GM19452 (cell line): Measurements from ENCODE around the gene ONECUT1.

Experiments used
- ATAC-seq: cut with Tn5 transposase; IDR thresholded peaks from one replicate; pipeline ENCODE4 v1.9.1; 2021; ENCODE audit not compliant: unreplicated experiment

ONECUT1 gene

DNA sequence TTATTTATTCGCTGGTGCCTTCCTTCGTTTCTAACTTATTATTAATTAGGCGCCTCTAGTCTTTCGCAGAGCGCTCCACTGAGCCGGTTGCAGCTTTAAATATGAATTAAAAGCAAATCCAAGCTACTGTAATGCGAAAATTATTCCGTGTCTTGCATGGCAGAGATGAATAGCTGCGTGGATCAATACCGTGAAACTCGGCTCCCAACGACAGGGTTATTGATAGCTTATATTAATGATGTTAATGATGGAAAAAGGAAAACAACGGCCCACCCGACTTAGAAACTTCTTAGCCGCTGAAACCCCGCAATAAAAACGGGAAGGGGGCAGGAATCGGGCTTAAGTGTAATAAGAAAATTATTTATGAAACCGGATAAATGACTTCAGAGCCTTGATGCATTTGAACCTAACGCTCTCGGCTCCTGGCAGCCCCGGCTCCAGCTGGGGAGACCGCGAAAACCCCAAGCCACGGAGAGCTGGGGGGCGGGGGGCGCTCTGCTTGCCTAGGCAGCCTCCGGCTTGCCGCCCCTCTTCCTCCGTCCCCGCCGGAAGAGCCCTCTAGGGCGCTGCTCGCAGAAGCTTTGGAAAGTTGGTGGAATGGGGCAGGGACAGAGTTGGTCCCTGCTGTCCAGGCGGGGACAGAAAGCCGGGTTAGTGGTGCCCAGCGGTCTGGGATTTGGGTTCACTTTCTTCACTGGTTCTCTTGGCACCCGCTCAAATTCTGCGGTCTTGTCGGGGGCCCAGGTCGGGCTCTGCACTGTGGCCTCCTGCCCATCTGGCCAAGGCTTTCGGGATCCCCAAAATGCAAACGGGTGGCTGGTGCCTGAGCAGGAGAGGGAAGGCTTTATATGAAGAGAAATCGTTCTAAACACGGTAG lies 7.7 kb upstream of the ONECUT1 start:
- no peak for ATAC-seq

DNA sequence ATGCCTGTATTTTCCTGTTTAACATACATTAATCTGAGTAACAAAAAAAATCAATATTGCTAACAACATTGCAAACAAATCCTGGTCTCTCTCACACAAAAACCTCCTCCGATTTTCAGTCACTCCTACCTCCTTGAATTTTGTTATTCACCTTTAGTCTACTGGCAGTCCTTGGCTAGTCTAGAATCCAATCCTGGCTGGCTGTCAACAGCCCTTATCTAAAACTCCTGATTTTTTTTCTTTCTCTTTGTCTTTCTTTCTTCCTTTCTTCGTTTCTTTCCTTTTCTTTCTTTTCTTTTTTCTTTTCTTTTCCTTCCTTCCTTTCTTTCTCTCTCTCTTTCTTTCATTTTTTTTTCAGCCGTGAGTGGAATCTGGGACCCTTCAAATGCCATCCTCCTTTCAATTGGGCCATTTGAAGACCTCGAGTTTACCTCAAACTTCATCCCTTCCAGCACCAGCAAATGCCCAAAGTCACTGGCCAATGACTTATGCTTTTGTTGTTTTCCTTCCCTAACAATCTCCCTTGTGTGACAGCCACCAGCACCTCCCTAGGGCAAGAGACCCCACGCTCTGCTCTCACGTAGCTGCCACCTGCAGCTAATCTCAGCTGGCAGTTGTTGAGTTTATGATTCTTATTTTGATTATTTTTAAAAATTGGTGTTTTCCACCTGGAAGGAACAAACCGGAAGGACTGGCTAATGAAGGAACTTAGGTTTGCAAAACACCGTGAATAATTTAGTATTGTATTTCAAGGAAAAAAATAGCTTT lies 6.8 kb upstream of the ONECUT1 start:
- no peak for ATAC-seq

DNA sequence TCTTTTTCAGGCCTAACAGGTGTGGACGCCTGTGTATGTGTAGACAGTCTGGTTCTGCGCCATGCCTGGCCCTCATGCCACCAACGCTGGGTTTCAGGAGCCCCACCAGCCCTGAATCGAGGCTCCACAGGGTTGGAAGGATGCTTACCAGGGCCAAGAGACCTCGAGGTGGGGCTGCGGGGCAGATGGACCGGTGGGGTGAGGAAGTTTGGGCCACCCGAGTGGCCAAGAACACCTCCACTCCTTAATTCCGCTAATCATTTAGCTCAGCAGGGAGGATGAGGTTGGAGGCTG lies 6.0 kb upstream of the ONECUT1 start:
- ATAC-seq = no peak

DNA sequence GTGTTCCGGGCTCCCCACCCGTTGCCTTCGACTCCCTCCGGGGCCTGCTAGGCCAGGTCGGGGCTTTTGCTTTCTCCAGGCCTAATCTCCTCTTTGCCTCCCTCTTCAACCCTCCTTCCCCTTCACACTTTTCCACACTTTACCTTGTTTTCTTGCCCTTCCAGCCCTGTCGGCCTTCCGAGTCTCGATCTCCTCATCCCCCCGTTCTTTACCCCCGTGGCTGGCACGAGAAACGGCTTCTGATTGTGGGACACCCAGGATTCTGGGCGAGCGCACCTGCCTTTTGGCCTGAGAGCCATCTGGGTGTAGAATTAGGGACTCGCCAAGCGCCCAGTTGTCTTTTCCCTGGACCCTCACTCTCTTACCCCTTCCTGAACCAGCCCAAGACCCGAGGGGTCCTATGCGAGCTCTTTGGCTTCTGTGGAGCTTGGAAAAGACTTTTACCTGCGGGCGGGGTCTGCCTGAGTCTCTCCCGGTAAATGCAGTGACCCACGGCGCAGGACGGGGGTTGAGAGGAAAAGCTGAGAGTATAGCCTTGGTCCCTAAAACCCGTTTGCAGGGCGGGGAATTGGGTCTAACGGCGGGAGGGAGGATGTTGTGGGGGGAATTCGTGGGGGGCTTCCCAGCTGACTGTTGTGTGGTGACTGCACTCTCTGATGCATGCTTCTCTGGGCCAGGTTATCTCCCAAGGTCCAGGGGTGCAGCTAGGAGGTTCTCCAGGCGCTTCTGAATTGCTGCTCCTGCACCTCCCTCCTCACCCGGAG lies 5.5 kb upstream of the ONECUT1 start:
- no peak for ATAC-seq

DNA sequence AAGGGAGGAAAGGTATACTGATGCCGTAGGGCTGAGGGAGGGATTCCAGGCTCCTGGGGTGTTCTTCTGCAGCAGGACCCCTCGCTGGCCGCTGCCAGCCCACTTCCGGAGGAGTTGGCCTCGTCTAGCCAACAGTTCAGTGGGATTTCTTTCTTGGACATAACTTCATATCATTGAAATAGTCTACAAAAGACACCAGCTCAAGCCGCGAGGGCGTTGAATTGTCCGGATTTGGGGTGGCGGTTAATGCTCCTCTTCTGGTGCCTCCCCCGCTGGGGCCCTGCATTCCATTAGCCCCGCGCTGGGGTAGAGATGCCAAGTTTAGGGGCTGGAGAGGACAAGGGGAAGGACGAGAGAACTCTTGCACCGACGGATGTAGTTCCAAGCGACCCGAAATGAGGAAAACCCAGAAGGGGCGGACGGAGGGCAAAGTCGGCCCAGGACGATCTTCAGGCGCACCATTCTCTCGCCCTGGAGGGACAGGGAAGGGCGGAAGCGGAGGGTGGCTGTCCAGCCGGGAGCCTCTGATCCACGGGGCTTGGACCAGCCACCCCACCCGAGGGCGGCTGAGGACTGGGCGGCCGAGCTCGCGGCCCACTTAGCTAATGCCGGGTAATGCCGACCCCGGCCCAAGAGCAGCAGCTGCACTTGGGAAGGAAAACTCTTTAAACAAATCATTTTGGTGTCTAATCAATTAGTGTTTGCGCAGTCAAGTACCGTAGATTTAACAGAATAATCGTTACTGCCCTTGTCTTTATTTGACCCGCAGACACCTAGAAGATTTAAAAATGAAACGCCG lies 4.7 kb upstream of the ONECUT1 start:
- no peak for ATAC-seq

DNA sequence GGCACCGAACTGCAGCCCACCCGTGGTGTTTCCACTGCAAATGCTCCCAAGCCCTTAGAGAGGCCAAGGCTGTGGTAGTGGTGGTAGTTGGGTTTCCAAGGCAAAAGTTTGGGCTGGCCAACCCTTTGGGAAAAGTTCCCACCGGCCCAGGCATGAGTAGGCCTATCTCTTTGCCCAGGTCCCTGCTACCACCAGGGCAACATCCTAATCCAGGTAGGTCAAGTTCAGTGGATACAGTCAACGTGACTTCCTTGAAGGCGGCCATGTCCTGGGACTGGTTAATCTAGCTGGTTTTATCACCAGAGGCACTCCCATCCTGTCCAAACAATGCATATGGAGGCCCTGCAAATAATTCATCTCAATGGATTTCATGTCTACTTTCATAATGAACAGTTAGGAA lies 1.6 kb upstream of the ONECUT1 start:
- no peak for ATAC-seq

DNA sequence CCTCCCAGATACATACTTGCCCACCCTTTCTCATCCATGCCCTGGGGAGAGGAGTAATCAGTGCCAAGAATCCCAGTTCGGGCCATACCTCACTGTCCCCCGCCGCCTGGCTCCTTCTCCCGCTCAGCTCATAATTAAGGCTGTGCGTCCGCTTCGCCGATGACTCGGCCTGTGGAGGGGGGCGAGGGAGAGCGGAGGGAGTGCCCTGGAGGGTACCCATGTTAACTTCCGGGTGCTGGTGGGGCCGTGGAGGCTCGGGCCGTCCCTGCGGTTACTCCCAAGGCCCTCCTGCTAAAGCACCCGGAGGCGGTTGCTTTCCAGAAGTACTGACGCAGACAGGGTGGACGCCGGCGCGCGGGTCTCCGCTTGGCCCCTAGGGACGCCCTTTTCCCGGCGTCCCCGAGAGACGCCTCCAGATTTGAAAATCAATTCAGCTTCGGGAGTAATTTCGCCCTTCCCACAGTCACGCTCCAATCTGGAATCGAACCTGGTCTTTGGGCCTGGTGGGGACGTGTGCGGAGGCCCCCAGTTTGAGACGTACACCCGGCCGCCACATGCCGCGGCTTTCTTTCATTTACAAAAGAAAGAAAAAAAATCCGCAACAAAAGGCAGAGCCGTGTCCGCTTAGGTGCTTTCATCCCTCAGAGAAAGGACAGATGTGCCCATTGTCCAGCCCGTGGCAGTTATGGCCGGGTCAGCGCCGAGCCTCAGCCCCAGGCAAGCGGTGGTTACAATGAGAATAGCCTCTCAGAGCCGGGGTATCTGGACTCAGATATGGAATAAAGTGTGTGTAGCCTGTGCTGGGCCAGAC lies 1.0 kb upstream of the ONECUT1 start:
- ATAC-seq = no peak

DNA sequence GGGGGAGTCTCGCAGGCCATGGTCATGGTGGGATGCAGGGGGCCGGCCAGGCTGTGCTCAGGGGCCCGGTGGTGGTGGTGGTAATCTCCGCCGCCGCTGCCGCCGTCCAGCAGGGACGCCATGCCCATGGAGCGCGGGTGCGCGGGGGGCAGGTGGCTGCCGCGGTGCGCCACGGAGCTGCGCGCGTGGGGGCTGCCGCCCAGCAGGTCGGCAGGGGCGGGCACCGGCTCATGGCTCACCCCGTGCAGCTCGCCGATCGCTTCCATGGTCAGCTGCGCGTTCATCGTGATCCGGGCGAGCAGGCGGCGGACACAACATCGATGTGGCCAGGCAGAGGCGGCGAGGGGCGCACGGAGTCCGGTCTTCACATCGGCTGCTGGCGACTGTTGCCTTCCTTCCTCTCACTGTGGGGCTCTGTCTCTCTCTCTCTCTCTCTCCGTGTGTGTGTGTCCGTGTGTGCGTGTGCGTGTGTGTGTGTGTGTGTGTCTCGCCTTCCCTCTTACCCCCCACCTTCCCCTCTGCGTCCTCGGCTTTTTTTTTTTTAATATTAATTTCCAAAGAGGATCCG lies 451 bp downstream of the ONECUT1 start:
- peak; percentile 2 for ATAC-seq

DNA sequence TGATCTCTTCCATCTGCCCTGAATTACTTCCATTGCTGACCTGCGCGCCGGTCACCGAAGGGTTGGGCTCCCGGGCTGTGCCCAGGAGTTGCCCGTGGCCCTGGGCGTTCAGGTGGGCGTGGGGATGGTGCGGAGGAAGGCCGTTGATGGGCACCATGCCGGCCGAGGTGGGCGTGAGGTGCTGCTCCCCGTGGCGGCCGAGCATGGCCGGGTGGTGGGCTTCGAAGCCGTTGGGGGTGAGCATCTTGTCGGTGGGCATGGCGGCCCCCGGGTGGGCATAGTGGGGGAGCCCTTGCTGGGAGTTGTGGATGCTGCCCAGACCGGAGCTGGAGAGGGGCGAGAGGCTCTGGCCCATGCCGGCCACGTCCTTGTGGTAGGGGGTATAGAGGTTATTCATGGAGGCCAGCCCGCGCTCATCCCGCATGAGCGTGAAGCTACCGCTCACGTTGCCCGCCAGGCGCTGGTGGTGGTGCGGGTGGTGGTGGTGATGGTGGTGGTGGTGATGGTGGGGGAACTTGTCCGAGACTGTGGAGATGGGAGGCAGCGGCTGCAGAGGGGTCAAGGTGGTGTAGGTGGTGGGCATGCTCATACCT lies 1.0 kb downstream of the ONECUT1 start:
- ATAC-seq = no peak

DNA sequence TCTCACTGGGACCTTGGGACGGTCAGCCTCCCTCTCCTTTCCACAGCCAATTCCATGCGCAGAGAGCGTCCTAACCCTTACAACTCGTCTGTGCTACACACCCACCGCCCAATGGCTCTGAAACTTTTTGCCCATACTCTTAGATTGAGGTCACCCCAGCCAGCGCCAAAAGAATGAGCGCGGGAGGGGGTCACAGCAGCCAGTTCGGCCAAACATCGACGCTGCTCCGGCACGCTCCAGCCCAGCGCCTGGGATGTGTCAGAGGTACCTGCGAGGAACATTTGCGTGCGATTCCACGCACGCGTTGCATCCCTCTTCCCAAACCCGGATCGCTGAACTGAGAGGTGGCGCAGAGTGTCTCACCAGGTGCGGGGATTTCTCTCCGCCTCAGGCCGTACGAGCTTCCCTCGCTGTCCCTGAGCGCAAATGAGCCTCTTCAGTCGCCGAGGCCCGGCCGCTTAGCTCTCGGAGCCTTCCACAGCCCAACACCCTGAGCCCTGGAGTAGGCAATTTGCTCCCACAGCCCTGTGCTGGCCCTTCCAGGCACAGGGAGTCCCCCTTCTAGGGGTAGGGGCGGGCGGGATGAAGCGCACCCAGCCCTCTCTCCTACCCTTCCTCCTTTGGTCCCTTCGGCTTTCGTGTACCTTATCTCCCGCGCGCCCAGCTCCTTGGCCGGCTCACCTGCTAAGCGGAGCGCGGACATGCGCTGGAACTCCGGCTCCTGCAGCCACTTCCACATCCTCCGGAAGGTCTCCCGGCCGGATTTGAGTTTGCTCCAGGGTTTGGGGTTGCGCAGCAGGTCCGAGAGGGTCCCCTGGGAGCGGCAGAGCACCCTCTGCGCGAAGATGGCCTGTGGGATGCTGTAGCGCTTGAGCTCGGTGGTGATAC lies 1.8 kb downstream of the ONECUT1 start:
- ATAC-seq = no peak

DNA sequence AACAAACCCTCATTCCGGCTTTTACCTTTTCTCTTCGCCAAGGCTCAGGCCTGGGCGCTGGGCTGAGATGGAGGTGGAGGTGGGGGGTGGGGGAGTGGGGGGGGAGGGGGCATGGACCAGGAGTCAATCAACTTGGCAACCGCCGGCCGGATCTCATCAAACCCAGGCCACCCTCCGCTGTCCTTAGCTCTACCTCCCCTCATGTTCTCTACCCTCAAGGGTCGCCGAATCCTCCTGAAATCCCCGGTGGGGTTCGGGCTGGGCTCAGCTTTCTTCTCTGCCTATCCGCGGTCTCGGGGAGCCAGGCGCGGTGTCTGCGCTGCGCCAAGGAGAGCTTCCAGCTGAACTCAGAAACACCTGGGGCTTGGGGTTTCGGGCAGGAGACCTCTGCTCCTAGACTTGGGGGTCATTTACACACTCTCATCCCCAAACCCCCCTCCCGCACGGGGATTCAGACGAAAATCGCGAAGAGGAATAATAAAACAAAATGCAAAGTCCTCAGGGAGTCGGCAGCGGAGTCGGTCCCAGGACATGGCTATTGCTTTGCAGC lies 2.5 kb downstream of the ONECUT1 start:
- no peak for ATAC-seq

DNA sequence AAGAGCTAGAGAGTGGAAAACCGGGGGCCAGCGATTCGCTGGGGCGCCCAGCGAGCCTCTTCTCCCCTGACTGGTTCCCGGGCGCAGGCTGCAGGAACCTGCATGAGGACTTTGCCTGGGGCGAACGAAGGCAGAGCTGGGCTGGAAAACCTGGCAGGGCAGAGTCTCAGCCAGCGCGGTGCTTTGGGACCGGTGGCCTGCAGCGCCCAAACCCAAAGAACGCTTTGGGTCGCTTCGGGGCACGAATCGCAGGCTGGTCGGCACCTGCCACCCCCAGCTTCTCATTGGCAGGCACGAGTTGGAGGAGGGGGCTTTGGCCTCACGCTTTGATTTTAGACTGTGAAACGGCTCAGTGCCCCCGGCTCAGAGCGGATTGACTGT lies 3.0 kb downstream of the ONECUT1 start:
- ATAC-seq = no peak

DNA sequence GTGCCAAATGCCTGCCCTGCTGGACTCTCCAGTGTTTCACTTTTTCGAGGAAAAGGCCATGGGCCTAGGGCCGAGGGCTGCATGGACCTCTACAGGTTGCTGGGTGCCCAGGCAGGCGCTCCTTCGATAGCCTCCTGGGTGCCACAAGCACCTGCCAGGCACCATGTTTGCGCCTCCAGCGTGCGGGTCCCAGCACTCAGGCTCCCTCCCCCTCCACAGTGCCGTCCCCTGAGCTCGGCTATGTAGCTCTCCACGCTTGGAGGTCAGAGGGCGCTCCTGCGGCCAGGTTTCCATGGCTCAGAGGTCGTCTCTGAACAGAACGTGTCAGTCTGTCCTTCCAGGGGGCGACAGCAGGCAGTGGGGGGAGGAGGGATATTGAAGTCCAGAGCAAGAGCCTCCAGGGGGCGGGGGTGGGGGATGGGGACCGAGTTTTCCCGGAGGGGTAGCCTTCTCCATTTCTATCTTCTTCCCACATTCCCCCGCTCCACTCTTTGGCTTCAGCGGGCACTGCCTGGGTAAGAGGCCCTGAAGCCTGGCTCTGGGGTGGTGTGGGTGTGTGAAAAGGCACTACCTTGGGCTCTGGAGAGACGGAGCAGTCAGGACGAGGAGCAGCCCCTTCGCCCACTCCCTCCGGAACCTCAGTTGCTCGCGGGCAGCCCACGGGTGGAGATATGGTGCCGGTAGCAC lies 3.6 kb downstream of the ONECUT1 start:
- ATAC-seq = no peak

DNA sequence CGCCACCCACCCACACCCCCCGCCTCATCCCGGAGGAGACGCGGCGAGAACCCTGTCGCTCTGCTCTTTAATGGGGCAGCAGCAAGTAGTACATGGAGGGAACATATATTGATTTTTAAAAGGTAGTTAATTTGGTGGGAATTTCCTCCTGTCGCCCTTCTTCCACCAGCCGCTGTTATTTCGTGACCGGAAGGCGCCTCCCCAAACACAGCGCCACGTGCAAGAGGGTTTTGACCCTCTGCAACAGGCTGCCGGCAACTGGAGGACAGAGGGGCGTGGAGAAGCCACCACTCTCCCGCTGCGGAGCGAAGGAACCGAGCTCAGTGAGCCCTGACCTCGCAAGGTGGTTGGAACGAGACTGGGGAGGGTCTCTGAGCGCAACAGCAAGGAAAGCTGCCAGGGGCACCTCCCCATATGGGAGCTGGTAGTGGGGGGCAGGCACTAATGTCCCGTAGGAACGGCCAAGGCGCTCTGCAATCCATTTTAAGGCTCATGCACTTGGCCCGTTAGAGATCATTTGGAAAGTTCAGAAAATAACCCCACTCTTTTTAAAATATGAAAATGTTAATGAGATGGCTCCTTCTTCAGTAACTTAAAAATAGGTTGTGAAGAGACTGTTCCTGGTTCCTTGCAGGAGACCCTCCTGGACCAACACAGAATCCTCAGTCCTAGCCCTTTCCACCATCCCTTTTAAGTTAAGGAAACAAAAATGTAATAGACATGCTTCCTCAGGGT lies 4.3 kb downstream of the ONECUT1 start:
- ATAC-seq = no peak

DNA sequence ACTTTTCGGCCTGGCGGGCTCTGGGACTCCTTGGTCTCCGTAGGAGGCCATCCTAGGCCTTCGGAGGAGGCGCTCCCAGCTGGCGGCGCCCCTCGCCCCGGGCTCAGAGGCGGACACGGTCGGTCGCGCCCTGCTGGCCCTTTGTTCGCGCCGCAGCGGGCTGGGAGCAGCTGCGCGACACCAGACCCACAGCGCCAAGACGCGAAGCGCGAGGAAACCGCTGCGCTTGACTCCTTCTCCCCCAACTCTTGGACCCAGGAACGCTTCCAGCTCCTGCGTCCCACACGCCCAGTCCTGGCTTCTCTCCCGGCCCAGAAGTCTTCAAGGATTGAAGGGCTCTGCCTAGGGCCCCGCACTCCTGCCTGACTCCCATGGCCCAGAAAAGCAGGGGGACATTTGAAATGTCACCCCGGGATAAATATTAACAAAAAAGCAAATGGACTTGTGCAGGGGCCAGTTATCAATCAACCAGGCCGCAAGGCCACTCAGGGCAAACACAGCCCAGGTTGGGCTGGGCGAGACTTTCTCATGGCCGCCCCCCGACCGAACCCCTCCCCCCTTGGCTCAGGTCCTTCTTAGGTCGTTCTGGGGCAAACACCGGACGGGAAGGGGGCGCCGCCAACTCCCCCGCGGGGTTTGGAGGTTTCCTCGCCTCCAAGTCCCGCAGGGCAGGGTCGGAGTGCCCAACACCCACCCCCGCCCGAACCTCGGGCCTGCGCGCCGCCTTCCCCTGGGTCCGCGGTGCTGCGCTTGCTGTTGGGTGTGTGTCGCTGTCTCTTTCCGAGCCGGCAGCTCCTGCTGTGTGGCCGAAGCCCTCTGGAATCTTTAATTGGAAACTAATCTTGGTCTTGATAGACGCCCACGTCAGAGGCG lies 5.1 kb downstream of the ONECUT1 start:
- no peak for ATAC-seq
